HG02943 (cell line): ENCODE measurements around the gene SLC25A41.
A peak's percentile ranks its signal among the peaks of the same experiment; 100 is the strongest.

Experiments used
- ATAC-seq: cut with Tn5 transposase; IDR thresholded peaks from one replicate; pipeline ENCODE4 v1.9.1; 2021; ENCODE audit warnings: mild to moderate bottlenecking, low read depth, moderate library complexity; ENCODE audit not compliant: unreplicated experiment

The SLC25A41 gene

DNA sequence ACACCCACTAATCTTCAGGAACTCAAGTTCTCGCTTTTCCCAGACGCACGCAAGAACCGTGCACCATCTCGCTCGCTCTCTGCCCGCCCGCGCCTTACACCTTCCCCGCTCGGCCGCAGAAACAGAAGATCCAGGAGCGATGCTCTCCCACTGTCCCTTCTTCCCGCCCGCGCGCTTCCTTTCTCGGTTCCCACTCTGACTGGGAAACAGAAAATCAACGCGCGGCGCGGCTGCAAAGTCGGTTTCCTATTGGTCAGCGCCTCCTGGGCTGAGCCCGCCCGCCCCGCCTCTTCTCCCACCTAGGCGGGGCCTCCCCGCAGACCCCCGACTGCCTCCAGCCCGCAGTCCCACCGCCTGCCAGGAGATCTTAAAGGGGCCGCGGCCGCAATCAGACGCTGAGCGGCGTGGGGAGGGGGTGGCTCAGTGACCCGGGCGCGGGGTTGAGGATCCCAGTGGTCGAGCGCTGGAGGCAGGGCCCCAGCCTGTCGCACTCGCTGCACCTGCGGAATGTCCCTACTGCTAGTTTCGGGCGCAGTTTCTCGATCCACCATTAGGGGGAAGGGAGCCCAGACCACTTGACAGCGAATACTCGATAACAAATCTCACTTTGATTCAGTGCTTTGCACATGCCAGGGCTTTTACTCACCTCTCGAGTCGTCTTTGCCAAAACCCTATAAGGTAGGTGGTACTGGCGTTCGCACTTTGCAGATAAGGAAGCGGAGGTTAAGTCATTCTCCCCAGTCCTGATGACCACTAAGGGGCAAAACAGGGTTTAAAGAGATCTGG lies 26.7 kb upstream of the SLC25A41 start:
- peak; percentile 67 for ATAC-seq

DNA sequence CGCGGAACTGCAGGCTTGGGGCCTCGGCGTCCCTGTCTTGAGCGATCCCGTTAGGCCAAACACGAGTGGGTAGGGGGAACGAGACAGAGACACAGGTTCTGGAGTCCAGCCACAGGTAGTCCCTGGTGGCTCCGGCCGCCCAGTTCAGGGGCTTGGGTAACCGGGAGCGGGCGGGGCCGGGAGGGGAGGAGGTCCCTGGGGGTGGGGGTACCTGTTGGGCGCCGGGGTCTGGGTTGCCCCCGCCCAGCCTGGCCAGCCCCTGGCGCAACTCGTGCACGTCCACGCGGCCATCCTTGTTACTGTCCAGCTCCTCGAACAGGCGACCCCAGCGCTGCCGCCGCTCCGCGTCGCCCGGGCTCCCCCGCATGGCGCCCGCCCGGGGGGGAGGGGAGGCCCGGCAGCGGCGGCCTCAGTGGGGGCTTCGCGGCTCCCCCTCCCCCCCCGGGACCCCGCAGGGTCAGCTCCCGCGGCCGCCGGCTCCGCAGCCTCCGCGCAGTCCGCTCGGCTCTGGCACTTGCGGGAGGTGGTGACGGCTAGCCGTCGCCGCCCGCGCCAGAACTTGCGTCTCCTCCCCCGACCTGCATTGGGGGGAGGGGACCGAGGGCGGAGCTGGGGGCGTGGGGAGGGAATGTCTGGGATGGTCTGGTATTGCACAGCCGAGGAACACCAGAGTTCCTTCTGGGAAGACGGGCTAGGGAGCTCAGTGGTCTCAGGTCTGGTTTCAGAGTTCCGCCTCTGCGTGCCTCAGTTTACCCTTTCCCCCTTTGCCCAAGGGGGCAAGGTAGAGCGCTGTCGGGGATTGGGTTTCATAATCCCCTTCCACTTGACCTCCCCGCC lies 25.9 kb upstream of the SLC25A41 start, which contains the start of gene SLC25A23:
Gene SLC25A23, minus strand, starts transcription at position 531 of the 837 bp plus-strand sequence. Its CDS starts 164 bp downstream, at position 367.
- ATAC-seq: peak; percentile 23

DNA sequence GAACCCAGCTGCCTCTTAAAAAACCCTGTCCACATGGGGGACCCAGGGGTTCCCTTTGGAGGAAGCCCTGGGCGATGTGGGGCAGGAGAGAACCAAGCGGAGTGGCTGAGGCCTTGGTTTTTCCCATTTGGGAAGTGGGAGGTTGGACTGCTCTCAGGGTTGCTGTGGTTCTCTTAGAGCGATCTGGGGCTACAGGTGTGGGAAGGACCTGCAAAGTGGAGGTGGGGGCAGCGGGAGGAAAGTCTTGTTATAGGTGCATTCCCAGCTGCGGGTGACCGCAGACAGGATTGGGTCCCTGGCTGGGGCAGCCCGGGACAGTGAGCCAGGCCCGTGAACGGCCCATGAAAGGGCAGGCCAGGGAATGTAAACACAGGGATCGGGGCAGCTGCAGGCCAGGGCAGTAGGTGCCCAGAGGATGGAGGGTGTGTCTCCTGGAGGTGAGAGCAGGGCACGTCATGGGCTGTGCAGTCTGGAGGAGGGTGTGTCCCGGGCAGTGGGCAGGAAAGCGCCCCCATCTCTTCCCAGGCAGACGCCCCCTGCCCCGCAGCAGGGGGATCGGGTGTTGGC lies 25.2 kb upstream of the SLC25A41 start:
- ATAC-seq: no peak

DNA sequence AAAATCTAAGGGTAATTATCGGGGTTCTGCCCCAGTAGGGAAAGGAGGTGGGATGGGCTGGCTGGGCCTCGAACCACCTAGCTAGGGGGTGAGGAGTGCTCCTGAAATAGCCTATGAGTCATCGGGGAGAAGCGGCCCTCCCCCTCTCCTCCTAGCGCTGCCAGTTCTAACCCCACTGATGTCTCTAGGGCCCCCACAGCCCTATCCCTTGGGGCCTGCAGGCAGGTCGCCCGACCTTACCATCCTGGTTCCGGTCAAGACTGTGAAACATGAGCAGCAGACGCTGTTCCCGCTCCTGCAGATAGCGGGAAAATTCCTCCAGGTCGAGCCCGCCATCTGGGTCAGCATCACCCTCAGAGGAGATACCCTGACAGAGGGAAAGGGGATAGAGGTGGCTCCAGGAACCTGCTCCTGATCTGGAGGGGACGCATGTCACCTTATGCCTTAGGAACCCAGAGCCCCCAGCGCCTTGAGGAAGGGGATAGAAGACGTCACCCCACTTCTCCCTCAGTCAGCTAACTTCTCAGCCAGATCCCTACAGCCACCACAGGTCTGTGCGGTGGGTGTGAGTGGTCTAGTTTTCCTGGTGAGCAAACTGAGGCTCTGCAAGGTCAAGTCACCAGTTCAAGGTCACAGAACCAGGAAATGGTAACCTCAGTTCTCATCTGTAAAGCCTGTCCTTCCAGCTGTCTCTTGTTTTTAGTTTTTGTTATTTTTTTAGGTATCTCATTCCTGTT lies 24.6 kb upstream of the SLC25A41 start:
- ATAC-seq: no peak

GRCh38 chr19:6455924-6456323 lies 22.4 kb upstream of the SLC25A41 start:
- no peak for ATAC-seq

GRCh38 chr19:6453951-6454565 lies 20.5 kb upstream of the SLC25A41 start:
- ATAC-seq: no peak

GRCh38 chr19:6452899-6453298 lies 19.3 kb upstream of the SLC25A41 start:
- ATAC-seq: no peak

GRCh38 chr19:6452223-6452614 lies 18.7 kb upstream of the SLC25A41 start:
- ATAC-seq: no peak

GRCh38 chr19:6451583-6452222 lies 18.1 kb upstream of the SLC25A41 start:
- ATAC-seq: no peak

DNA sequence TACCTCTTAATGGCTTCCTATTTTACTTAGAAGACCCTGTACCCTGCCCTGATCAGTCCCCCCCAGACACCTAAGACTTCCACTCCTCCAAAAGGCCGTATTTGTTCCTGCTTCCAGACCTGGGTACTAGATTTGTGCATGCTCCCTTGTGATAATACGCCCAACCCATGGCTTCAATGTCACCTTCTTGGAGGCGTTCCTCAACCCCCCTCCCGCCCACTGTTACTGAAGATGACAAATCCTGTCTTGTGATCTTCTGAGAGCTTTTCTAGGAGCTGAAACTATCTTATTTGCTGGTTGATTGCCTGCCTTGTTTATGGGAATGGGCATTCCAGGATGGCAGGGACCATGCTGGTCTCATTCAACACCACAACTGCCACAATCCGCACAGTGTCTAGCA lies 16.6 kb upstream of the SLC25A41 start:
- ATAC-seq: no peak

DNA sequence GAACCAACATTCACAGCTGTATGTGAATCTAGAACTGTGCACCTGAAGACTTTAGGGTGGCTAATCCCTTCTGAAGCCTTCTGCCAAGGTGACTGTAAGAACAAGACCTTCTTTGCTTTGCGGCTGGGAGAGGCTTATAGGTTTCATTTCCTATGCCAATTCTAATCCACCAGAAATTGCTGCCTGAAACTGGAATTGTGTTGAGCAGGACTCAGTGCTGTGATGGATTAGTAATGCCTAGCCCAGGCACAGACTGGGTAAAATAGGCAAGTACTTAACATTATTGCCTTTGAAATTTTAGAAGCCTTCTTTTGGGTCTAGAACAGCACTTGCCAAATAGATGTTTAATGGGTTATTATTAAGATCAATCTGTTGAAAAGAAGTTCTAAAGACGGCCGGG lies 14.5 kb upstream of the SLC25A41 start:
- ATAC-seq: no peak

GRCh38 chr19:6446452-6446851 lies 12.9 kb upstream of the SLC25A41 start:
- ATAC-seq: no peak

GRCh38 chr19:6443986-6444385 lies 10.4 kb upstream of the SLC25A41 start:
- no peak for ATAC-seq

DNA sequence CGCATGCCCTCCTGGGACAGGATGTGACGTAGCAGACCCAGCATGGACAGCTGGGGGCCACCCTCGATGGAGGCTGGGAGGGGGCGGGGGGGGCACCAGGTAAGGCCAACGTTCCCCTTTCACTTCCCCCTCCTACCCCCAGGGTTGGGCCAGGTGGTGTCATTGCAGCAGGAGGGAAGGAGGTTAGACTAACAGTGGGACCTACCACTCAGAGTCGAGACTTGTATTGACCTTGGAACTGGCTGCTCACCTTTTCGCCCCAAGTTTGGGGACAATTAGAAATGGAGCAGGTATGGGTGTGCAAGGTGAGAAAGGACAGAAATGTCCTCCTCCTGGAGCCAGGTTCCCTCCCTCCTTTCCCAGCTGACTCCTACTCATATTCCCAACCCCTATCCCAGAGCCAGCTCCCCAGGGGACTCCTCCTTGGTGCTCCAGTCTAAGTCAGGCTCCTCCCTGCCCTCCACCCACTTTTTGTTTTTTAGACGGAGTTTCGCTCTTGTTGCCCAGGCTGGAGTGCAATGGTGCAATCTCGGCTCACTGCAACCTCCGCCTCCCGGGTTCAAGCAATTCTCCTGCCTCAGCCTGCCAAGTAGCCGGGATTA lies 8.6 kb upstream of the SLC25A41 start:
- ATAC-seq: no peak

DNA sequence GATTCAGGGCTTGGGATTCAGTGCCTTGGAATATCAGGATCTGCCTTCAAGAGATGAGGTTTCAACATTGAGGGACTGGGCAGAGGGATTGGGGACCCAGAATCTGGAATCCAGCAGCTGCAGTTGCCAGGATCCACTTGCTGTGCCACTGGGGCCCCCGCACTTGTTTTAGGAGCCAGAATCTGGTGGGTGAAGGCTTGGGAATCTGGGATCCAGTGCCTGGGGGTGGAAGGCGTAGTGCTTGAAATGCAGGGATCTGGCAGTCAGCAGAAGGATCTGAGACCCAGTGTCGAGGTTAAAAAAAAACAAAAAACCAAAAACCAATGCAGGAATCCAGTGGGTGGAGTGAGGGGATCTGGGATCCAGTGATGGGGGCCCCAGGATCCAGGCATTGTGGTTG lies 7.3 kb upstream of the SLC25A41 start:
- ATAC-seq: no peak

DNA sequence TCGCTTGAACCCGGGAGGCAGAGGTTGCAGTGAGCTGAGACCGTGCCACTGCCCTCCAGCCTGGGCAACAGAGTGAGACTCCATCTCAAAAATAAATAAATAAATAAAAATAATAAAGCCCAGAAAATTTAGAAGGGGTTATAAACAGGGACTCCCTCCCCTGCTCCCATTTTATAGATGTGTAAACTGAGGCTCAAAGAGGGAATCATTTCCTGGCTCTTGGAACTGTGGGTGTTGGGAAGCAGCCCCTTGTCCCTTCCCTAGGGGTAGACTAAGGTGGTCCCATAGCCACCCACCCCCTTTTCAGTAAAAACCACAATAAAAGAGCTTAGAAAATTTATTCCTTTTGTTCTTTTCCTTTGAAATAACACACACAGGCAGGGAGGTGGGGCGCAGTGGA lies 6.2 kb upstream of the SLC25A41 start:
- ATAC-seq: no peak

- ATAC-seq: no peak
Observed at GRCh38 chr19:6433165-6433564, 398 bp downstream of the SLC25A41 start.

DNA sequence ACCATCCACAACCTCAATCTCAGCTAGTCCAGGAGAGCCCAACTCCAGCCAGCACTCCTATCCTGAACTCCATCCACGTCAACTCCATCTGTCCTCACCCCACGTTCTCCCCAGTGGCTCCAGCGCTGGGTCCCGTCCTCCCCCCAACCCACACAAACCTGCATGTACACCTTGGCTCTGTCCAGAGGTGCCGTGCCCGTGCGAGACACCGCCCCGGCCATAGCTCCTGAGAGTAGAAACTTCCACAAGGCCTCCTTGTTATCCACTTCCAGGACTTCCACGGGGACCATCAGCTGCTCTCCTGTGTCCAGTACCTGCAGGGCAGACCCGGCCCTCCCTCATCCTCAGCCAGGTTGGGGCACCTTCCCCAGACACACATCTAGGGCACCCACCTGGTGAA lies 1.7 kb downstream of the SLC25A41 start:
- ATAC-seq: no peak
